Measurements from ENCODE around the gene GRAMD4. TPM values are rescaled to one million over a fixed set of nuclear protein-coding genes. Genes with fewer than 3 reads are reported as not detected.

GRAMD4 gene
- total RNA-seq, 1 donor from 2014 or later: 24.1 TPM

- no peak for DNase-seq (ENCODE audit: extremely low read depth, low read depth, low spot score)
These were observed 46.5 kb downstream of the GRAMD4 start for GRCh38 chr22:46666577-46667244.

DNA sequence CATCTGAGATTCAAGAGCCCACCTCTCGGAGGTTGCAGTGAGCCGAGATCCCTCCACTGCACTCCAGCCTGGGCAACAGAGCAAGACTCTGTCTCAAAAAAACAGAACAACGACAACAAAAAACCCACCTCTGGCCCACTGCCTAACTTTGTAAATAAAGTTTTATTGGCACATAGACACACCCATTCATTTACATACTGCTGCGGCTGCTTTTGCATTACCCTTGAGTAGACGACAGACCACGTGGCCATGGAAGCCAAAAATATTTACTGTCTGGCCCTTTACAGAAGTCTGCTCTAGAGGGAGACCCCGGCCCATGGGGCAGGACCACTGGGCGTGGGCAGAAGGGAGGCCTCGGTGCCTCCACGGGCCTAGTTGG is 47.0 kb downstream of the GRAMD4 start:
- DNase-seq (ENCODE audit: extremely low read depth, low read depth, low spot score): no peak

DNA sequence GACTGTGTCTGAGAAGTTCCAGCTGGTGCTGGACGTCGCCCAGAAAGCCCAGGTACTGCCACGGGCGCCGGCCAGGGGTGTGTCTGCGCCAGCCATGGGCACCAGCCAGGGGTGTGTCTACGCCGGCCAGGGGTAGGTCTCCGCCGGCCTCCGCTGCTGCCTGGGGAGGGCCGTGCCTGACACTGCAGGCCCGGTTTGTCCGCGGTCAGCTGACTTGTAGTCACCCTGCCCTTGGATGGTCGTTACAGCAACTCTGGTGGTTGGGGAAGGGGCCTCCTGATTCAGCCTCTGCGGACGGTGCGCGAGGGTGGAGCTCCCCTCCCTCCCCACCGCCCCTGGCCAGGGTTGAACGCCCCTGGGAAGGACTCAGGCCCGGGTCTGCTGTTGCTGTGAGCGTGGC is 47.9 kb downstream of the GRAMD4 start:
- DNase-seq (ENCODE audit: extremely low read depth, low read depth, low spot score): no peak

GRCh38 chr22:46669201-46669600 is 49.0 kb downstream of the GRAMD4 start:
- no peak for DNase-seq (ENCODE audit: extremely low read depth, low read depth, low spot score)

DNA sequence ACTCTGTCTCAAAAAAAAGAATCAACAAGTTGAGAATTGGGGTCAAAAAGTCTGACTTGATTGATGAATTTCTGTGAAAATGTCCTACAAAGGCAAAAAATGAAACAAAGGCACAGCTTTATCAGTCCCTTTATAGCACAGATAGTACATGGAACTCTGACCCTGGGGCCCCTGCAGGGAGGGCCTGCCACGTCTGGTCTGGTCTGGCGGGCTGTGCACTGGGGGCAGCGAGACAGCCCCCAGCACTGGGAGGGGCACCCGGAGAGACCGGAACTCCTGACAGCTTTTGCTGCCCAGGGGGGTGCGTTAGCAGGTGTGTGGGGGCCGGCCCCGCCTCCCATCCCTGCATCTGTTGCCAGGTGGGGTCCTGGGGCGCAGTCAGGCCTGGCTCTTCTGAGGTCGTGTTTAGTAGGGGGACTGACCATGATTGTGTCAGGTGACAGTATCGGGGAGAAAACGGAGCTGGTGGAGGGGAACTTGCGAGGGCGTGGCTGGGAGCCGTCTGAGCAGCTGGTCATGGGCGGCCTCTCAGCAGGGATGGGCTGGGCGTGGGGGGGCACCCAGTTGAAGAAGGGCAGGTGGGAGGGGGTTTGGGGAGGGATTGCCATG is 51.7 kb downstream of the GRAMD4 start:
- no peak for DNase-seq (ENCODE audit: extremely low read depth, low read depth, low spot score)

GRCh38 chr22:46672731-46673130 is 52.5 kb downstream of the GRAMD4 start:
- DNase-seq (ENCODE audit: extremely low read depth, low read depth, low spot score): no peak

DNA sequence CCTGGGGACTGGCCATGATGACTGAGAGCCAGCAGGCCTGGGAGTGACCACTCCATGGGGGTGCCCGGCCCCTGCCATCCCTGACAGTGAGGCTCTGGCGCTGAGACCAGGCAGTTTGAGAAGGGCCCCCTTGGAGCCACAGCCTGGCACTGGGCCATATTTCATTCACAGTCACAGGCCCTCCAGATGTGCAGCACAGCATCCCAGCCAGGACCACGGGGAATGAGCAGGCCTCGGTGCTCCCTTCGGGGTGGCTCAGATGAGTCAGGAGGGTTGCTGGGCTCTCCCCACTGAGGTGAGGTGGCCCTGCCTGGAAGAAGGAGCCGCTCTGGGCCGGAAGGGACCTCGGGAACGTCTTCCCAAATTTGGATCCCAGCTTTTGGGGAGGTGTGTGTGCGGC is 53.0 kb downstream of the GRAMD4 start:
- DNase-seq (ENCODE audit: extremely low read depth, low read depth, low spot score): no peak

- no peak for DNase-seq (ENCODE audit: extremely low read depth, low read depth, low spot score)
These were observed 53.6 kb downstream of the GRAMD4 start for GRCh38 chr22:46673662-46674236.

DNA sequence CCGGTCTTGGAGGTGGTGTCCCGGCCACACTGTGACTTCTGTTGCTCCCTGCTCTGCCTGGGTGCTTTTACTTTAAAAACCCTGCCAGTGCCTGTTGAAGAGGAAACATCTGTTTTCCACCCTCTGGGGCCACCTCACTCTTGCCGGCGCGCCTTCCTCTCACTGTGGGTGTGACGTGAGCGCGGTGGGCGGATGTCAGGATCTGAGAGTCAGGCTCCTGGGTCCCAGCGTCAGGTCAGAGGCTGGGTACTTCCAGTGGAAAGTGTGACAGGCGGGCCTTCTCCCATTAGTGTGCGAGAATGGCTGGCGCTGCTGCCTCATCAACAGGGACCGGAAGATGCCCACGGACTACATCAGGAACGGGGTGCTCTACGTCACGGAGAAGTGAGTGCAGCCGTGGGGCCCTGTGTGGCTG is 54.2 kb downstream of the GRAMD4 start:
- peak; percentile 33 for DNase-seq (ENCODE audit: extremely low read depth, low read depth, low spot score)

- no peak for DNase-seq (ENCODE audit: extremely low read depth, low read depth, low spot score)
These were observed 54.7 kb downstream of the GRAMD4 start for GRCh38 chr22:46674906-46675305.

DNA sequence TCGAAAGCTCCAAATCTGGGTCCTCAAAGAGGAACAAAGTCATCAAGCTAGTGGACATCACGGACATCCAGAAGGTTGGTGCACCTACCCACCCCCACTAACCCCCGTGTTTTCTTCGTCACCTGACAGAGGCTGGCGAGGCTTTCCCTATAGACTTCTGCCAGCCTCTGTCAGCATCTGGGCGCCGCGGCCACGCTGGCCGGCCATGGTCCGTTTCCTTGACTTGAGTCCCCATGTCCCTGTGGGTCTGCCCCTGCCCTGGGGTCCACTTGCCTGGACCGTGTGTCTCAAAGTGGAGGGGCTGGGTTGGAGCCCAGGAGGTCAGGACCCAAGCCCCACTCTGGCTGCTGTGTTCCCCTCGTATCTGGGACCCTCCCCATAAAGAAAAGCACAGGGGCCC is 55.3 kb downstream of the GRAMD4 start:
- DNase-seq (ENCODE audit: extremely low read depth, low read depth, low spot score): no peak

DNA sequence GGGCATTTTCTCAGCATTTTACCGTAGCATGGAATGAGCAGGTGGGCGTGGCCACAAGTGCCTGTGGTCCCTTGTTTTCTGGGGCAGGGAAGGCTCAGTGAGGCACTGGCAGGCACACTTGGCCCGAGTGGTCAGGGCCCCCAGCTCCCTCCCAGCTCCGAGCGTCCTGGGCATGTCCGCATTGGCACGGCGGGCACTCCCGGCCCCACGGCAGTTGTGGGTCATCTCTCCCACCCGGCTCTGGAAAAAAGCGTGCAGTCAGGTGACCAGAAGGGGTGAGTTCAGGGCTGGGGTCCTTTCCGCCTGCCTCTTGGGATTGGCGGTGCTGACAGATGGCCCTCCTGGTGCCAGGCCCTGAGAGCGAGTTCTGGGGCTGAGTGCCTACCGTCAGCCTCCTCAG is 55.8 kb downstream of the GRAMD4 start:
- DNase-seq (ENCODE audit: extremely low read depth, low read depth, low spot score): no peak

DNA sequence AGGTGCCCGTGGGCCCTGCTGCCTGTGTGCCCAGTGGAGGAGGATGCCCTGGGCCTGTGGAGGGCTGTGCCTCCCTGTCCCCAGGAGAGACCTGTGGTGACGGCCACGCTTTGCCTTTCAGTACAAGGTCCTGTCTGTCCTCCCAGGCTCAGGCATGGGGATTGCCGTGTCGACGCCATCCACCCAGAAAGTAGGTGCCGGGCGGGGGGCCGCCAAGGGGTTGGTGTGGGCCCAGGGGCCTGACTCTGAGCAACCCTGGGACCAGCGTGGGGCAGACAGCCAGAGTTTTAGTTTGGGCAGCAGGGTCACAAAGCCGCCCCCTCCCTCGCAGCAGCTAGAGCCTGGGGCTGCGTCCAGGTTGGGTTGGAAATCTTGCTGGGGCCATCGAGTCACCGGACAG is 56.3 kb downstream of the GRAMD4 start:
- DNase-seq (ENCODE audit: extremely low read depth, low read depth, low spot score): no peak

DNA sequence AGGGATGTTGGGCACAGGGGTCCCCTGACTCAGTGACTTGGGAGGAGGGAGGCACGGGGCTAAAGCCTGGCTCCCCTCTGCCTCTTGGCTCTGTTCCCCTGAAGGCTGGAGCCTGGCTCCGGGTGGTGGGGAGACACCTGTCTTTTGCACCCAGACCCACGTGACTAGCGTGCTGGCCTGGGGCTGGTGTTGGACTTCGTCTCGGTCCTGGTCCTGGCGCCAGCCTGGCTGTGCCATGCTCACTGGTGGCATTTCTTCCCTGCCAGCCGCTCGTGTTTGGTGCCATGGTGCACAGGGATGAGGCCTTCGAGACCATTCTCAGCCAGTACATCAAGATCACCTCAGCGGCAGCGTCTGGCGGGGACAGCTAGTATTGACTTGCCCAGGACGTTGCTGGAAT is 56.7 kb downstream of the GRAMD4 start:
- DNase-seq (ENCODE audit: extremely low read depth, low read depth, low spot score): no peak

DNA sequence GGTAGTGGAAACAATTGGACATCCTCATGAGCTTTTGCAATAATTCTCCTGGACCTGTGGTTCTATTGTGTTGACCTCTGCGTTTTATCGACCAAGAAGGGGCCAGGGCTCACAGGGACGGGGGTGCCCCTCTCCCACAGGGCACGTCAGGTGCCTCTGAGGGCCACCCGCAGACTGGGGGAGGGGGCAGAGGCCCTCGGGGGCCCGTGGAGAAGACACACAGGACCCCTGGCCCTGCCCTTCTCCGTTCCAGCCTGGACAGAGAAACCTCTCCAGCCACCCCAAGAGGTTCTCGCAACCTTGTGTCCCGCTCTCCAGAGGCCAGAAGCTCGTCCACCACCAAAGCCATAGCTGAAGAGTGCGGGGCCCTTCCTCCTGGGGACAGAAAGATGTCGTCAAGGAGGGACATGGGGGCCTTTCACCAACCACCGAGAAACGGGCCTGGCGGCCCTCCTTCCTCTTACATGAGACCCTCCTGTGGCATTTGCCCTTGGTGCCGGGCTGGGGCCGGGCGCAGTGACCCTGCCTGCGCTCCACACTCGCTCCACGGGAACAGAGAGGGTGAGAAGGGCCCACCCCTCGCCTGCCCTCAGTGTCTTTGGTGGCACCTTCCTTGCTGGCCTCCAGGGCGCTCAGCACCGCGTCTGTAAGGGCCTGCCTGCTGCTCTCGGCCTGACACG is 57.3 kb downstream of the GRAMD4 start:
- DNase-seq (ENCODE audit: extremely low read depth, low read depth, low spot score): no peak

DNA sequence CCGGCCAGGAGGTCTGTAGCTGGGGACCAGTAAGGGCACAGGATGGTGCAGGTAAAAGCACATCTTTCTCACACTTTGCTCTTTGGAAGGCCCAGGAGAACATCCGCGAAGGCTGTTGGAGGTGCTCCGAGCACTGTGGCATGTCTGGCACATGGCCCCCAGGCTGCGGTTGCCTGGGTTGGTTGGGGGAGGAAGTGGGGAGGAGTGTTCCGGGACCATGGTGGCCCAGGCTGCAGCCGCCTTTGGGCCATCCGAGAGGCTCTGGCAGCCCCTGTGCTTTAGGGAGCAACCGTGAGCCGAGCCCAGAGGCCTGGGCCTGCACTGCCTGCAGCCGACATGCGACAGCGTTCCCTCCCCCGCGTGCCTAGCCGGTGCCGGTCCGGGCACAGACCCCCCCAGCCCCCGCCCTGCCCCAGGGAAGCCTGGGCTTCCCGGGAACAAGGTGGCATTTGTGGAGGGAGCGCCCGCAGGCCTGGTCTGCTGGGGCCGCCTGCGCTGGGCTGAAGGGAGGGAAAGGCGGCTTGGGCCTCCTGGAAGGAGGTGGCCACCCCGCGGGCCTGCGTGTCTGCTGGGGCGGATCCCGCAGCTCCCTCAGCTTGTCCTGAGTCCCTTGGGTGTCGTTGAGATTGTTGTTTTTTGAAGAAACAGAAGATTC is 57.9 kb downstream of the GRAMD4 start:
- DNase-seq (ENCODE audit: extremely low read depth, low read depth, low spot score): no peak

- DNase-seq (ENCODE audit: extremely low read depth, low read depth, low spot score): no peak
These were observed 58.9 kb downstream of the GRAMD4 start for GRCh38 chr22:46678785-46679700.

DNA sequence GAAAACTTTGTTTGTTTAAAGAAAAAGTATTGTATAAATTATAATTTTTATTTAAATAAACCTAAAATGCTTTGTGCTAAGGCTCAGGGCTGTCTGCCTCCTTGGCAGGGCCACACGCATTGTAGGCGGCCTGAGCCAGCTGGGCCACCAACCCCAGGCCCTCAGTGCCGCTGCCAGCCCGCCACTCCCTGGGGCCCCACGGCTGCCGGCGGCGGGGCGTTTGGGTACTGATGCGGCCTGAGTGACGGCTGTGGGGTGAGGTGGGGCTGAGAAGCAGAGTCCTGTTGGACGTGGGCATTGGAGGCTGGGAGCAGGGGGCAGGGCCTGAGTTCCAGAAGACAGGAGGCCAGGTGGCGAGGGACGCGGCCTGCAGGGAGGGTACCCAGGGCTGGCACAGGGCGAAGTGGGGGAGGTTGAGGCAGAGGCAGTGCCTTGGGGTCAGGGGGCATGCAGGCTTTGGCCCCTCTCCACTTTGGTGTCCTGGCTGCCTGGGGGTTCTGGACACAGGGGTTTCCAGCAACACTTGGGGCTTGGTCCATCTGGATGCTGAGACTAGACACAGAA is 59.6 kb downstream of the GRAMD4 start:
- no peak for DNase-seq (ENCODE audit: extremely low read depth, low read depth, low spot score)

- no peak for DNase-seq (ENCODE audit: extremely low read depth, low read depth, low spot score)
These were observed 60.8 kb downstream of the GRAMD4 start for GRCh38 chr22:46681010-46681409.

Data from glomerular endothelial cell (primary cell).